H1 (cell line): Measurements from ENCODE around the gene PPM1N. TPM values are rescaled to one million over a fixed set of nuclear protein-coding genes. Genes with fewer than 3 reads are reported as not detected.

Experiments used
- ASH2L ChIP-seq: fragments of 200-600, 300-600 bp; sonication (generic); IDR thresholded peaks from one replicate; pipeline ENCODE4 v1.7.1; 2017; ENCODE audit warnings: low read length
- BRCA1 ChIP-seq: IDR thresholded peaks from 2 replicates; pipeline ENCODE4 v1.6.1; 2012; ENCODE audit warnings: low read depth, low read length, improper control_type of control experiment
- CHD1 ChIP-seq: IDR thresholded peaks from 2 replicates; pipeline ENCODE4 v1.6.1; 2012; ENCODE audit warnings: low read depth, low read length, improper control_type of control experiment
- CHD2 ChIP-seq: IDR thresholded peaks from 2 replicates; pipeline ENCODE4 v1.6.1; 2012; ENCODE audit warnings: low read length, improper control_type of control experiment
- CREB1 ChIP-seq: IDR thresholded peaks from 2 replicates; pipeline ENCODE4 v1.6.1; 2012; ENCODE audit warnings: inconsistent platforms
- EP300 ChIP-seq, 2 experiments: IDR thresholded peaks; 1 replicate in 1 of 2; 2 replicates in 1 of 2; pipeline ENCODE4 v1.6.1; 2011 to 2012; ENCODE audit warnings: low read depth in 2 of 2, low read length in 2 of 2, mild to moderate bottlenecking in 2 of 2, borderline replicate concordance in 1 of 2, inconsistent platforms in 1 of 2, moderate library complexity in 1 of 2
- GABPA ChIP-seq: IDR thresholded peaks from 2 replicates; pipeline ENCODE4 v1.6.1; 2011; ENCODE audit warnings: mild to moderate bottlenecking, low read length, moderate library complexity, borderline replicate concordance; ENCODE audit not compliant: insufficient read depth
- JUN ChIP-seq: IDR thresholded peaks from 2 replicates; pipeline ENCODE4 v1.6.1; 2011; ENCODE audit warnings: low read depth, mild to moderate bottlenecking, improper control_type of control experiment, low read length
- JUND ChIP-seq: IDR thresholded peaks from 2 replicates; pipeline ENCODE4 v1.6.1; 2011; ENCODE audit warnings: mild to moderate bottlenecking, improper control_type of control experiment, low read length
- KDM1A ChIP-seq: fragments of 200-600, 300-600 bp; sonication (generic); IDR thresholded peaks from 2 replicates; pipeline ENCODE4 v1.7.1; 2016; ENCODE audit warnings: mild to moderate bottlenecking, low read length, borderline replicate concordance
- NANOG ChIP-seq: IDR thresholded peaks from 2 replicates; pipeline ENCODE4 v1.6.1; 2011; ENCODE audit warnings: low read length, low read depth, mild to moderate bottlenecking, inconsistent platforms; ENCODE audit not compliant: insufficient read depth, poor library complexity, severe bottlenecking
- POLR2AphosphoS5 ChIP-seq: IDR thresholded peaks from 2 replicates; pipeline ENCODE4 v1.6.1; 2011; ENCODE audit warnings: low read depth, low read length
- POU5F1 ChIP-seq: IDR thresholded peaks from 2 replicates; pipeline ENCODE4 v1.6.1; 2011; ENCODE audit warnings: low read depth, mild to moderate bottlenecking, low read length, moderate library complexity
- RBBP5 ChIP-seq: IDR thresholded peaks from 2 replicates; pipeline ENCODE4 v1.7.1; 2012; ENCODE audit warnings: low read depth, mild to moderate bottlenecking, inconsistent platforms, low read length, moderate library complexity, borderline replicate concordance
- RFX5 ChIP-seq: IDR thresholded peaks from 2 replicates; pipeline ENCODE4 v1.6.1; 2011; ENCODE audit warnings: low read depth, low read length, improper control_type of control experiment, borderline replicate concordance
- SIRT6 ChIP-seq: IDR thresholded peaks from one replicate; pipeline ENCODE4 v1.7.1; 2012; ENCODE audit warnings: low read length, inconsistent platforms
- SIX5 ChIP-seq: IDR thresholded peaks from 2 replicates; pipeline ENCODE4 v1.6.1; 2011; ENCODE audit warnings: mild to moderate bottlenecking, low read depth, low read length
- SRF ChIP-seq: IDR thresholded peaks from 2 replicates; pipeline ENCODE4 v1.6.1; 2011; ENCODE audit warnings: mild to moderate bottlenecking, low read depth, low read length, moderate library complexity
- TAF1 ChIP-seq: IDR thresholded peaks from 2 replicates; pipeline ENCODE4 v1.6.1; 2011; ENCODE audit warnings: mild to moderate bottlenecking, low read depth, low read length
- TAF7 ChIP-seq: optimal IDR thresholded peaks from 2 replicates; pipeline ENCODE3; 2011; ENCODE audit warnings: low read depth, mild to moderate bottlenecking, inconsistent platforms, low read length, moderate library complexity, borderline replicate concordance
- TEAD4 ChIP-seq: IDR thresholded peaks from 2 replicates; pipeline ENCODE4 v1.6.1; 2012; ENCODE audit warnings: low read depth, low read length, inconsistent platforms, mixed read lengths
- USF2 ChIP-seq: IDR thresholded peaks from 2 replicates; pipeline ENCODE4 v1.6.1; 2011; ENCODE audit warnings: low read length, improper control_type of control experiment
- YY1 ChIP-seq: IDR thresholded peaks from 2 replicates; pipeline ENCODE4 v1.6.1; 2011; ENCODE audit warnings: low read depth, mild to moderate bottlenecking, low read length
- polyA plus RNA-seq, 7 experiments: library from polyadenylated mRNA; depleted of rRNA in 3 of 7; stranded (reverse) in 5 of 7; unstranded in 2 of 7; fragments of >200 nt in 5 of 7; fragments of 200-250 nt in 2 of 7; gene quantifications; 1 replicate in 5 of 7; 2 replicates in 1 of 7; 4 replicates in 1 of 7; pipeline versions ENCODE4 v1.2.1 to v1.2.3, GENCODE V29; 2011 to 2013; ENCODE audit warnings: missing spikeins in 2 of 7, mixed read lengths in 2 of 7
- total RNA-seq: library from RNA; stranded (reverse); fragmentation: NEBNext Ultra II Directional; extraction: Animal tissue kit (Norgen Biotek cat#: 25700); gene quantifications from 2 replicates; pipeline ENCODE4 v1.2.1, GENCODE V29; 2021

Gene PPM1N
- total and polyA plus RNA-seq, 2 of the 8 experiments (the other 6 are each of a cell fraction or from before 2014, with no cell fraction given): 12.2 to 14.4 TPM

- no peak for TF ChIP-seq CHD2
- TF ChIP-seq JUND: no peak
- peak; percentile 51; the same call in 1 of the 2 replicates for TF ChIP-seq RBBP5
- no peak for TF ChIP-seq EP300 (IDR thresholded peaks at IDR 0.05; ENCODE audit: borderline replicate concordance in 1 of 2, low read depth in 2 of 2, low read length in 2 of 2)
- peak; percentile 91 for TF ChIP-seq TAF1
- TF ChIP-seq SIX5: no peak
- TF ChIP-seq POU5F1: no peak
- TF ChIP-seq USF2: no peak
- peak; percentile 5; the same call in 1 of the 2 replicates for TF ChIP-seq CREB1
- TF ChIP-seq POLR2AphosphoS5: peak; percentile 94
- no peak for TF ChIP-seq NANOG
- no peak for TF ChIP-seq JUN
- TF ChIP-seq YY1: no peak
- TF ChIP-seq KDM1A: no peak
- no peak for TF ChIP-seq CHD1
- no peak for TF ChIP-seq RFX5
- no peak for TF ChIP-seq ASH2L
- TF ChIP-seq TAF7: peak; percentile 79
- TF ChIP-seq TEAD4: peak; percentile 61; the same call in 1 of the 2 replicates
- TF ChIP-seq GABPA: no peak
- no peak for TF ChIP-seq SIRT6
- TF ChIP-seq SRF: no peak
- no peak for TF ChIP-seq BRCA1
Observed at GRCh38 chr19:45506989-45507871, 9.0 kb downstream of the PPM1N start, which contains the start of gene VASP (continued).
